Lung (tissue), 12 donors: ENCODE measurements around the gene MISP3. TPM values are rescaled to one million over a fixed set of nuclear protein-coding genes. Genes with fewer than 3 reads are reported as not detected.

Source experiments
- ATAC-seq: fragments of 200-7000 bp; cut with Tn5 transposase; one replicate; pipeline ENCODE4 v1.9.1; 2020; ENCODE audit warnings: moderate number of reproducible peaks; ENCODE audit not compliant: insufficient read depth, low FRiP score
- DNase-seq, 3 donors: peaks; one replicate each; pipeline ENCODE4 v3.0.0-alpha.2; 2013 to 2017
- H3K27ac ChIP-seq, 2 donors: one replicate each; pipeline ENCODE4 v1.5.1; 2013; ENCODE audit warnings: mild to moderate bottlenecking in 2 of 2, moderate library complexity in 2 of 2, control low read depth in 1 of 2, inconsistent platforms in 1 of 2, low read depth in 1 of 2, low read length in 1 of 2
- H3K27me3 ChIP-seq, 3 donors: one replicate each; pipeline ENCODE4 v1.5.1; 2013; ENCODE audit warnings: low read length in 2 of 3; ENCODE audit not compliant: control insufficient read depth in 3 of 3, insufficient read depth in 3 of 3
- H3K36me3 ChIP-seq, 4 donors: one replicate each; pipeline ENCODE4 v1.5.1; 2013; ENCODE audit warnings: low read length in 4 of 4, mild to moderate bottlenecking in 1 of 4, moderate library complexity in 1 of 4; ENCODE audit not compliant: control insufficient read depth in 4 of 4, insufficient read depth in 4 of 4
- H3K4me1 ChIP-seq, 5 donors: one replicate each; pipeline ENCODE4 v1.5.1; 2013; ENCODE audit warnings: low read length in 5 of 5, mild to moderate bottlenecking in 2 of 5, moderate library complexity in 1 of 5; ENCODE audit not compliant: control insufficient read depth in 5 of 5, insufficient read depth in 5 of 5
- H3K4me3 ChIP-seq: one replicate; pipeline ENCODE4 v1.5.1; 2013; ENCODE audit warnings: mild to moderate bottlenecking, control low read depth, moderate library complexity
- H3K9ac ChIP-seq, 2 donors: one replicate each; pipeline ENCODE4 v1.5.1; 2013; ENCODE audit warnings: low read length in 2 of 2, control low read depth in 1 of 2; ENCODE audit not compliant: insufficient read depth in 1 of 2
- H3K9me3 ChIP-seq, 4 donors: one replicate each; pipeline ENCODE4 v1.5.1; 2013; ENCODE audit warnings: low read length in 3 of 4, mild to moderate bottlenecking in 1 of 4, moderate library complexity in 1 of 4; ENCODE audit not compliant: control insufficient read depth in 4 of 4, insufficient read depth in 3 of 4
- CTCF ChIP-seq: IDR thresholded peaks from 2 replicates; pipeline ENCODE4 v1.5.1; 2012; ENCODE audit warnings: mild to moderate bottlenecking; ENCODE audit errors: control extremely low read depth, extremely low read depth
- WGBS, 2 donors: extraction: QIAGEN DNeasy Blood & Tissue Kit; methylation state at CpG; one replicate each; pipeline ENCODE4 v1.1.7; 2013; 5-methylcytosine and 5-hydroxymethylcytosine counted together
- polyA plus RNA-seq, 2 donors: library from polyadenylated mRNA; stranded (reverse); fragments of 200-250 nt; gene quantifications; one replicate each; pipeline ENCODE4 v1.2.1, GENCODE V29; 2013
- total RNA-seq, 2 donors: library from RNA; depleted of rRNA in 1 of 2; stranded (reverse); fragments of >200 nt in 1 of 2; gene quantifications; one replicate each; pipeline ENCODE4 v1.2.1, GENCODE V29; 2014 to 2021
- donor health status: control.
- donor health status: control.
- donor health status: Bipolar disorder and iron deficiency.
- donor health status: healthy.
- donor health status: DM: yes; HTN: yes; CAD: no.

MISP3 gene
- total and polyA plus RNA-seq, 4 donors, result 3.5 to 11.2 (median 7.4) TPM

GRCh38 chr19:14055396-14055795 is 17.2 kb upstream of the MISP3 start:
- 85 to 88% methylated on average over 3 of the region's 3 CpGs for whole genome bisulfite sequencing, 2 donors
- H3K4me3 ChIP-seq, result no peak overlapping the region
- no peak for DNase-seq
- no peak overlapping the region for H3K9ac ChIP-seq
- peaks cover 0 to 15% (median 3%) of the 10 kb centered on the region in 4 donors for H3K36me3 ChIP-seq
- peaks cover 3 to 11% (median 4%) of the 10 kb centered on the region in 5 donors for H3K4me1 ChIP-seq
- ATAC-seq, result no peak
- peaks cover 0 to 6% (median 0%) of the 10 kb centered on the region in 4 donors for H3K9me3 ChIP-seq
- TF ChIP-seq CTCF, result no peak
- H3K27me3 ChIP-seq, result peaks cover 0 to 8% (median 5%) of the 10 kb centered on the region in 3 donors
- no peak overlapping the region for H3K27ac ChIP-seq

GRCh38 chr19:14056069-14056666 is 16.4 kb upstream of the MISP3 start:
- peaks cover 0 to 8% (median 5%) of the 10 kb centered on the region in 3 donors for H3K27me3 ChIP-seq
- peaks cover 0 to 13% (median 3%) of the 10 kb centered on the region in 4 donors for H3K36me3 ChIP-seq
- DNase-seq, result no peak
- H3K4me3 ChIP-seq, result no peak overlapping the region
- peaks cover 3 to 11% (median 4%) of the 10 kb centered on the region in 5 donors for H3K4me1 ChIP-seq
- H3K27ac ChIP-seq, result no peak overlapping the region
- WGBS, 2 donors, result 96 to 97% methylated on average over 10 of the region's 10 CpGs
- no peak for ATAC-seq
- TF ChIP-seq CTCF, result no peak
- H3K9ac ChIP-seq, result no peak overlapping the region
- peaks cover 0 to 6% (median 0%) of the 10 kb centered on the region in 4 donors for H3K9me3 ChIP-seq

GRCh38 chr19:14056741-14057356 is 15.7 kb upstream of the MISP3 start:
- Histone ChIP-seq H3K4me3 (no peak overlapping the region), H3K27ac (no peak overlapping the region)
- DNase-seq, result peak in 2 of 3 donors; percentile 13 to 14

More at GRCh38 chr19:14056741-14057356, 15.7 kb upstream of the MISP3 start:
- Histone ChIP-seq H3K9ac (no peak overlapping the region), H3K36me3 (peaks cover 0 to 9% (median 3%) of the 10 kb centered on the region in 4 donors), H3K4me1 (peaks cover 3 to 11% (median 4%) of the 10 kb centered on the region in 5 donors), H3K9me3 (peaks cover 0 to 6% (median 0%) of the 10 kb centered on the region in 4 donors), H3K27me3 (peaks cover 0 to 8% (median 5%) of the 10 kb centered on the region in 3 donors)
- no peak for ATAC-seq
- no peak for TF ChIP-seq CTCF
- 44 to 48% methylated on average over 19 of the region's 19 CpGs for WGBS, 2 donors
